ENCODE data around the gene GLRX5. TPM values are rescaled to one million over a fixed set of nuclear protein-coding genes. Genes with fewer than 3 reads are reported as not detected.

Gene GLRX5
- total and polyA plus RNA-seq, 7 donors = 46.9 to 98.7 (median 65.5) TPM

DNA sequence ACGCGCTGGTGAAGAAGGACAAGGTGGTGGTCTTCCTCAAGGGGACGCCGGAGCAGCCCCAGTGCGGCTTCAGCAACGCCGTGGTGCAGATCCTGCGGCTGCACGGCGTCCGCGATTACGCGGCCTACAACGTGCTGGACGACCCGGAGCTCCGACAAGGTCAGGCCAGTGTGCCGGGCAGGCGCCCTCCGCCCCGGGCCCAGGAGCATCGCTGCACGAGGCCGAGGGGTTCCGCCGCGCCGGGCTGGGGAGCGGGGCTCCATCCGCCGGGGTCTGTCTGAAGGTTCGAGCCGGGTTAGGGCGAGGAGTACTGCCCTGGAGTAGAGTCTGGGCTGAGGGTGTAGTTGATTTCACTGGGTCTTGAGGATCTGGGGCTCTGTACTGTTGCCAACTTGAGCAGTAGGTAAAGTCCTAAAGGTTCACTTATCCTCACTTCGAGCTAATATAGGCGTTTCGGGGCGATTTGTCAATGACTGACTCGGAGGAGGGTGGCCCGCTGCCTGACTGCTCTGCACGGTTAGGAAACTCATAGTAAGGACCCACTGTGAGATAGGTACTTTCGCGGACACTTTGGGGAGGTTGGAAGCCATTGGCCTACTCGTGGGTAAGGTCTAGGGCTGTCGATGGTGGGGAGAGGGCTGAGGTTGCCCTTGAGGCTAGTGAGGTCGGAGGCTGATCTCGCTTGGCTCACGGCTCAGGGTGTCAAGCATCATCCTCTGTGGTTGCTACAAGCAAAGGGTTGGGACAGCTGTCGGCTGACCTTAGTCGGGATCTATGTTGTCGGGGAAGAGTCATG, 574 bp downstream of the GLRX5 start:
- peaks cover 0 to 5% of the 10 kb centered on the region in 2 donors for H3K36me3 ChIP-seq (ENCODE audit: insufficient read depth in 1 of 2, low read depth in 1 of 2)
- H3K4me3 ChIP-seq = peak overlapping the region; percentile 96
- peak overlapping the region; percentile 87 for H3K27ac ChIP-seq

GRCh38 chr14:95536036-95536593, 1.3 kb downstream of the GLRX5 start:
- Histone ChIP-seq H3K4me3 (peak overlapping the region; percentile 96), H3K27me3 (ENCODE audit: insufficient read depth in 3 of 3, low read length in 2 of 3) (no peaks in the 10 kb centered on the region), H3K27ac (peak overlapping the region; percentile 87), H3K4me1 (peaks cover 65% of the 10 kb centered on the region), H3K9me3 (no peaks in the 10 kb centered on the region), H3K36me3 (ENCODE audit: insufficient read depth in 1 of 2, low read depth in 1 of 2) (peaks cover 0 to 5% of the 10 kb centered on the region in 2 donors)
- TF ChIP-seq, protein P1, sequence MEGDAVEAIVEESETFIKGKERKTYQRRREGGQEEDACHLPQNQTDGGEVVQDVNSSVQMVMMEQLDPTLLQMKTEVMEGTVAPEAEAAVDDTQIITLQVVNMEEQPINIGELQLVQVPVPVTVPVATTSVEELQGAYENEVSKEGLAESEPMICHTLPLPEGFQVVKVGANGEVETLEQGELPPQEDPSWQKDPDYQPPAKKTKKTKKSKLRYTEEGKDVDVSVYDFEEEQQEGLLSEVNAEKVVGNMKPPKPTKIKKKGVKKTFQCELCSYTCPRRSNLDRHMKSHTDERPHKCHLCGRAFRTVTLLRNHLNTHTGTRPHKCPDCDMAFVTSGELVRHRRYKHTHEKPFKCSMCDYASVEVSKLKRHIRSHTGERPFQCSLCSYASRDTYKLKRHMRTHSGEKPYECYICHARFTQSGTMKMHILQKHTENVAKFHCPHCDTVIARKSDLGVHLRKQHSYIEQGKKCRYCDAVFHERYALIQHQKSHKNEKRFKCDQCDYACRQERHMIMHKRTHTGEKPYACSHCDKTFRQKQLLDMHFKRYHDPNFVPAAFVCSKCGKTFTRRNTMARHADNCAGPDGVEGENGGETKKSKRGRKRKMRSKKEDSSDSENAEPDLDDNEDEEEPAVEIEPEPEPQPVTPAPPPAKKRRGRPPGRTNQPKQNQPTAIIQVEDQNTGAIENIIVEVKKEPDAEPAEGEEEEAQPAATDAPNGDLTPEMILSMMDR (IDR thresholded peaks at IDR 0.05) = no peak
- 13 to 20% (median 16%) methylated on average over 4 of the region's 4 CpGs for WGBS, 3 donors
- DNase-seq (no peak), ATAC-seq (peak in 2 of 4 donors; percentile 13 to 41)
- intact Hi-C loops (cut with DNase I) = loop anchor here in 1 of 2 donors (10.0 kb wide), 1 partner anchor 381 kb away; the partner anchor contains the start of gene DICER1

More for the DNA sequence above, 574 bp downstream of the GLRX5 start:
- ATAC-seq = no peak
- intact Hi-C loops (cut with DNase I) = loop anchor here in 1 of 2 donors (10.0 kb wide), 1 partner anchor 381 kb away; the partner anchor contains the start of gene DICER1
- DNase-seq = peak; percentile 42 to 77
- H3K4me1 ChIP-seq = peaks cover 72% of the 10 kb centered on the region
- WGBS, 3 donors = 1% methylated on average over 52 of the region's 52 CpGs
- H3K9me3 ChIP-seq = no peaks in the 10 kb centered on the region
- TF ChIP-seq, protein P1 (IDR thresholded peaks at IDR 0.05) = no peak
- H3K27me3 ChIP-seq (ENCODE audit: insufficient read depth in 3 of 3, low read length in 2 of 3) = no peaks in the 10 kb centered on the region

- 30 to 38% (median 32%) methylated on average over 5 of the region's 5 CpGs for WGBS, 3 donors
- TF ChIP-seq, protein P1 (IDR thresholded peaks at IDR 0.05) = no peak
- H3K27ac ChIP-seq = peak overlapping the region; percentile 87
- ATAC-seq (no peak), DNase-seq (no peak)
- H3K36me3 ChIP-seq (ENCODE audit: insufficient read depth in 1 of 2, low read depth in 1 of 2) = peaks cover 0 to 5% of the 10 kb centered on the region in 2 donors
- intact Hi-C loops (cut with DNase I) = loop anchor here in 1 of 2 donors (10.0 kb wide), 1 partner anchor 382 kb away; the partner anchor contains the start of gene DICER1
- H3K9me3 ChIP-seq = no peaks in the 10 kb centered on the region
- H3K4me1 ChIP-seq = peaks cover 60% of the 10 kb centered on the region
- H3K27me3 ChIP-seq (ENCODE audit: insufficient read depth in 3 of 3, low read length in 2 of 3) = no peaks in the 10 kb centered on the region
- peak overlapping the region; percentile 96 for H3K4me3 ChIP-seq
These were observed 1.8 kb downstream of the GLRX5 start for GRCh38 chr14:95536671-95537070.

DNA sequence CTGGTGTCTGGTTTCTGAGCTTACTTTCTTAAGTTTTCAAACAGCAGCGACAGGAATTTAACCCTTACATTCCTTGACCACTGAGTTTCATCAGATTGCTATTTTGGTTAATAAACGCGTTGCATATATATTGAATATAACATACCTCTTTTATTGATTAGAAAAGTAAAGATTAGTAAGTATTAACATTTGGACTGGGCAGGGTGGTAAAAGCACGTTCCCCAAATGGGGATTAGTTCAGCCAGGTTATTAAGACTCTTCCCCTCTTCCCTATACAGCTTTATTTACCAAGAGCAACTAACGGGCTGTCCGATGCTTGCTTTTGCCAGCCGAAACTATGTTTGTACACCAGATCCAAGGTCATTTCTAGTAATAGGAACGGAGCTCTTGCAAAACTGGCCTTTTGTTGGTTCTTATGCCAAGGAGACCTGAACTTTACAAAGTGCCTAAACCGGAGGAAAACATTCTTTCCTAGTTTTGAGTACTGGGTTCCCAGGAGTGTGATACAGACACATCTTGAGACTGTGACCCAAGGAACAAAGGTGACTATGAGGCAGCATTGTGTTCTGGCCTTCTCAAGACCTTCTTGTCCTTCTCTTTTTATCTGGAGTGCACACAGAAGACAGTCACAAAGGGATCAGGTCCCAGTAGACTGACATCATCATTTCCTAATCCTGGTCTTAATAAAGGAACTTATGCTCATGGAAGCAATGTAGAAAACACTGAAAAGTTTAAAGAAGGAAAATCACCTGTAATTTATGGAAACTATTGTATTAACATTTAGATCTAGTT, 2.6 kb downstream of the GLRX5 start:
- TF ChIP-seq, protein P1 (IDR thresholded peaks at IDR 0.05) = no peak
- Histone ChIP-seq H3K27ac (peak overlapping the region; percentile 87), H3K4me3 (peak overlapping the region; percentile 96), H3K4me1 (peaks cover 52% of the 10 kb centered on the region), H3K9me3 (no peaks in the 10 kb centered on the region), H3K27me3 (ENCODE audit: insufficient read depth in 3 of 3, low read length in 2 of 3) (no peaks in the 10 kb centered on the region), H3K36me3 (ENCODE audit: insufficient read depth in 1 of 2, low read depth in 1 of 2) (peaks cover 0 to 3% of the 10 kb centered on the region in 2 donors)
- intact Hi-C loops (cut with DNase I) = loop anchor here in 1 of 2 donors (10.0 kb wide), 1 partner anchor 383 kb away; the partner anchor contains the start of gene DICER1
- DNase-seq (no peak), ATAC-seq (no peak)
- 25 to 43% (median 33%) methylated on average over 9 of the region's 9 CpGs for WGBS, 3 donors
